IMR-90 (cell line): ENCODE results near the gene SGMS1. TPM values are rescaled to one million over a fixed set of nuclear protein-coding genes. Genes with fewer than 3 reads are reported as not detected.

Source experiments
- ATAC-seq: fragments of 200-7000 bp; cut with Tn5 transposase; 2 replicates; pipeline ENCODE4 v1.9.1; 2020; ENCODE audit warnings: low read depth, mild to moderate bottlenecking, moderate library complexity
- BruUV-seq: library from RNA; stranded (reverse); fragments of 400-500 nt; replicated peaks from 2 replicates; lab custom pipeline; 2021; lab: Mats Ljungman, UMichigan
- CTCF ChIA-PET: fragments of 300-600 bp; formaldehyde crosslinking; extraction: SDS; loops from one replicate; lab custom pipeline; 2021; ENCODE audit warnings: antibody characterized with exemption; lab: Yijun Ruan, JAX
- POLR2A ChIA-PET: fragments of 300-600 bp; sonication (Branson Sonifier 250); formaldehyde crosslinking; loops from one replicate; lab custom pipeline; 2022; ENCODE audit warnings: antibody characterized with exemption; ENCODE audit not compliant: unreplicated experiment; lab: Charles Lee
- DNase-seq: peaks from one replicate; pipeline ENCODE4 v3.0.0; 2013
- H2AFZ ChIP-seq: replicated peaks from 2 replicates; pipeline ENCODE3; 2013; ENCODE audit warnings: low read length, mild to moderate bottlenecking; ENCODE audit not compliant: poor library complexity
- H2AK5ac ChIP-seq: 2 replicates; pipeline ENCODE4 v1.6.1; 2013; ENCODE audit warnings: low read depth, low read length, inconsistent platforms
- H2AK9ac ChIP-seq: replicated peaks from 2 replicates; pipeline ENCODE3; 2013; ENCODE audit warnings: mild to moderate bottlenecking, low read depth, low read length, moderate library complexity; ENCODE audit not compliant: poor library complexity
- H2BK120ac ChIP-seq: 2 replicates; pipeline ENCODE4 v1.6.1; 2013; ENCODE audit warnings: low read depth, low read length, inconsistent platforms
- H2BK15ac ChIP-seq: 3 replicates; pipeline ENCODE4 v1.6.1; 2013; ENCODE audit warnings: low read depth, low read length, inconsistent platforms
- H2BK20ac ChIP-seq: 2 replicates; pipeline ENCODE4 v1.6.1; 2013; ENCODE audit warnings: low read depth, mild to moderate bottlenecking, inconsistent platforms, low read length, moderate library complexity
- H2BK5ac ChIP-seq: 2 replicates; pipeline ENCODE4 v1.6.1; 2013; ENCODE audit warnings: mild to moderate bottlenecking, low read depth, low read length, inconsistent platforms; ENCODE audit not compliant: poor library complexity, severe bottlenecking
- H3K14ac ChIP-seq: replicated peaks from 2 replicates; pipeline ENCODE4 v1.6.1; 2013; ENCODE audit warnings: low read depth, low read length, inconsistent platforms
- H3K18ac ChIP-seq: 2 replicates; pipeline ENCODE4 v1.6.1; 2013; ENCODE audit warnings: low read depth, low read length, control low read depth
- H3K23ac ChIP-seq: 2 replicates; pipeline ENCODE4 v1.6.1; 2013; ENCODE audit warnings: low read depth, low read length, inconsistent platforms
- H3K27ac ChIP-seq: 2 replicates; pipeline ENCODE4 v1.5.1; 2013; ENCODE audit warnings: mild to moderate bottlenecking, control low read depth, low read length; ENCODE audit not compliant: insufficient read depth
- H3K27me3 ChIP-seq: 2 replicates; pipeline ENCODE4 v1.6.1; 2013; ENCODE audit warnings: low read length; ENCODE audit not compliant: control insufficient read depth, insufficient read depth
- H3K36me3 ChIP-seq: 2 replicates; pipeline ENCODE4 v1.6.1; 2013; ENCODE audit warnings: low read length, mixed read lengths; ENCODE audit not compliant: control insufficient read depth, insufficient read depth
- H3K4ac ChIP-seq: 2 replicates; pipeline ENCODE4 v1.6.1; 2013; ENCODE audit warnings: low read depth, low read length, inconsistent platforms
- H3K4me1 ChIP-seq: 2 replicates; pipeline ENCODE4 v1.6.1; 2013; ENCODE audit warnings: low read length, mixed read lengths; ENCODE audit not compliant: control insufficient read depth, insufficient read depth
- H3K4me2 ChIP-seq: 2 replicates; pipeline ENCODE4 v1.6.1; 2013; ENCODE audit warnings: low read depth, mild to moderate bottlenecking, control low read depth, low read length, moderate library complexity
- H3K4me3 ChIP-seq: 2 replicates; pipeline ENCODE4 v1.5.1; 2013; ENCODE audit warnings: low read depth, mild to moderate bottlenecking, control low read depth, low read length, moderate library complexity; ENCODE audit not compliant: insufficient read depth
- H3K56ac ChIP-seq: 2 replicates; pipeline ENCODE4 v1.6.1; 2013; ENCODE audit warnings: low read length, inconsistent platforms; ENCODE audit not compliant: insufficient read depth; ENCODE audit errors: extremely low read depth
- H3K79me1 ChIP-seq, 2 experiments: 2 replicates each; pipeline ENCODE4 v1.6.1; 2013; ENCODE audit warnings: low read length in 2 of 2, inconsistent platforms in 1 of 2, low read depth in 1 of 2
- H3K9ac ChIP-seq: 2 replicates; pipeline ENCODE4 v1.6.1; 2013; ENCODE audit warnings: low read depth, low read length, control low read depth
- H3K9me1 ChIP-seq: 2 replicates; pipeline ENCODE4 v1.6.1; 2013; ENCODE audit warnings: low read length, inconsistent platforms; ENCODE audit not compliant: insufficient read depth
- H3K9me3 ChIP-seq: 2 replicates; pipeline ENCODE4 v1.6.1; 2013; ENCODE audit warnings: low read length; ENCODE audit not compliant: control insufficient read depth, insufficient read depth
- H4K20me1 ChIP-seq: 2 replicates; pipeline ENCODE4 v1.6.1; 2013; ENCODE audit warnings: low read length, inconsistent platforms; ENCODE audit not compliant: insufficient read depth
- H4K5ac ChIP-seq: 2 replicates; pipeline ENCODE4 v1.6.1; 2013; ENCODE audit warnings: mild to moderate bottlenecking, low read depth, low read length, control low read depth
- H4K8ac ChIP-seq, 2 experiments: 2 replicates each; pipeline ENCODE4 v1.6.1; 2013; ENCODE audit warnings: low read depth in 2 of 2, low read length in 2 of 2, control low read depth in 1 of 2, inconsistent platforms in 1 of 2
- H4K91ac ChIP-seq: 2 replicates; pipeline ENCODE4 v1.6.1; 2013; ENCODE audit warnings: low read depth, low read length, inconsistent platforms; ENCODE audit not compliant: insufficient read depth
- CEBPB ChIP-seq: IDR thresholded peaks from 2 replicates; pipeline ENCODE4 v1.6.1; 2012; ENCODE audit warnings: low read depth, low read length, improper control_type of control experiment
- CHD1 ChIP-seq: IDR thresholded peaks from 2 replicates; pipeline ENCODE4 v1.6.1; 2012; ENCODE audit warnings: low read depth, low read length, improper control_type of control experiment
- FOS ChIP-seq: fragments of 150-350 bp; IDR thresholded peaks from 2 replicates; pipeline ENCODE4 v1.6.1; 2016; ENCODE audit warnings: low read depth, low read length
- MAZ ChIP-seq: IDR thresholded peaks from 2 replicates; pipeline ENCODE4 v1.6.1; 2012; ENCODE audit warnings: low read depth, mild to moderate bottlenecking, low read length, improper control_type of control experiment, moderate library complexity, borderline replicate concordance
- MXI1 ChIP-seq: IDR thresholded peaks from 2 replicates; pipeline ENCODE4 v1.6.1; 2012; ENCODE audit warnings: low read depth, mild to moderate bottlenecking, low read length, moderate library complexity, borderline replicate concordance
- NFE2L2 ChIP-seq: fragments of 150-350 bp; IDR thresholded peaks from 2 replicates; pipeline ENCODE4 v1.6.1; 2016; ENCODE audit warnings: low read depth, mild to moderate bottlenecking, low read length
- RCOR1 ChIP-seq: IDR thresholded peaks from 2 replicates; pipeline ENCODE4 v1.6.1; 2012; ENCODE audit warnings: mild to moderate bottlenecking, low read length, improper control_type of control experiment; ENCODE audit not compliant: insufficient replicate concordance
- SMC3 ChIP-seq: fragments of 150-350 bp; IDR thresholded peaks from 2 replicates; pipeline ENCODE4 v1.6.1; 2016; ENCODE audit warnings: low read depth, mild to moderate bottlenecking, antibody characterized with exemption, low read length, moderate library complexity
- WGBS, 2 experiments: methylation state at CpG; one replicate each; pipeline versions ENCODE4 v1.1.5 to v1.1.7; 2013; ENCODE audit warnings: missing lambda C conversion rate in 2 of 2; ENCODE audit not compliant: insufficient read length in 1 of 2; ENCODE audit errors: extremely low coverage in 2 of 2; 5-methylcytosine and 5-hydroxymethylcytosine counted together
- dilution Hi-C: fragments of 300-500 bp; cut with HindIII; formaldehyde crosslinking; loops from one replicate; pipeline ENCODE4 v1.14.3; 2018; ENCODE audit warnings: low sequenced_read_pairs; ENCODE audit not compliant: unreplicated experiment
- in situ Hi-C: fragments of 300-500 bp; cut with MboI; formaldehyde crosslinking; loops from 3 replicates; pipeline ENCODE4 v1.14.3; 2019; ENCODE audit warnings: low sequenced_read_pairs, inconsistent platforms, mixed read lengths
- intact Hi-C: fragments of 100-400 bp; cut with micrococcal nuclease; formaldehyde crosslinking; loops from 2 replicates; pipeline ENCODE4 v1.10.0; 2022
- polyA plus RNA-seq, 3 experiments: library from polyadenylated mRNA; depleted of rRNA; stranded (reverse); fragments of >200 nt; gene quantifications; 2 replicates each; pipeline ENCODE4 v1.2.3, GENCODE V29; 2012; ENCODE audit warnings: low replicate concordance in 1 of 3
- total RNA-seq: library from RNA; depleted of rRNA; stranded (reverse); fragments of >200 nt; gene quantifications from 2 replicates; pipeline ENCODE4 v1.2.3, GENCODE V29; 2012
- TF ChIP-seq, protein P1 (sequence below): fragments of 150-350 bp; IDR thresholded peaks from 2 replicates; pipeline ENCODE4 v1.6.1; 2016; ENCODE audit warnings: low read depth, mild to moderate bottlenecking, low read length, moderate library complexity, borderline replicate concordance
- TF ChIP-seq, protein P2 (sequence below): conservative IDR thresholded peaks from 2 replicates; pipeline ENCODE4 v1.5.1; 2012; ENCODE audit warnings: mild to moderate bottlenecking, low read depth, low read length, improper control_type of control experiment

The SGMS1 gene
- total and polyA plus RNA-seq, 2 of the 4 experiments (the other 2 are of a cell fraction), result 9.8 to 30.8 TPM

DNA sequence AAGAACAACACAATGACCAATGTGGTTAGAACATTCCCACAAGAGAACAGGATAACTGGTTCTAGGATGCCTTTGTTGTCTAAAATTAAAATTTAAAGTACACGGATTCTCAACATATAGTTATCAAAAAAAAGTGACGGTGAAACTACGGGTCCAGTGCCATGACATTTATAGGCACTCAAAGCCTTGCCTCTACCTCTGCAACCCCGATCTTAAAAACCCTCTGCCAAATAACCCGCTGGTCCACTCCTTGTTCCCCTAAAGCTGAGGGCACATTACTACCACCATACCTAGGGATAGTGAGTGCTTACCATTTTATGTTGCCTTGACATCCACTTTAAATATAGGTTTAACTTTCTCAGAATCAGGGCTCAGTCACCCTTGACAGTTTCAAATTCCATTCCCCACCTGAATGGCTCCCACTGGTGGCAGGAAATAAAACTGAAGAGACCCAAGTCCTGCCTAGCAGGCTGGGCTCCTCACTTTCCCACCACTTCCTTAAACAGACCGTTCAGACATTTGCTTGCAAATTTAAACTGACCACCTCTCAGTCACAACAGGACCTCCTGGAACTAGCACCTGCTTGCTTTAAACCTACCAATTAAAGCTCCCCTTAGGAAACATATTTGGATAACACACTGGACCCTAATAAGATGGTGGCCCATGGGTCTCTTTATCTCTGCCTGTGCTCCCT lies 202.6 kb downstream of the SGMS1 start (continued):
- TF ChIP-seq RCOR1, result no peak

DNA sequence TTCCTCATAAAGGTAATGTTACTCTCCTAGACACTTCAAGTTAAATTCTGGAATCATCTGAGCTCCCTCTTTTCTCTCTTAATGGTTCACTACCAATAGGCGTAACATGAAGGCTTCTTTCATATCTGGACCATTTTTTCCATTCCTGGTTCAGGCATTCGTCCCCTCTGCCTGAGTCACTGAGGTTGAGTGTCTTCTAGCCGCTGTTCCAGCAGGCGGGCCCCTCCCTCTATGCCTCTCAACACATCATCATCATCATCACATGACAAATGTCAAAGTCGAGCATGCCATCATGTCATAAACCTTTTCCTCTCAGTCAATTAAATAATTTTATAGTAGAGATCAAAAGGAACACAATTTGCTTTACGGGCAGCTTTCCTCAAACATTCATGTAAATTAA lies 203.6 kb downstream of the SGMS1 start:
- H4K91ac ChIP-seq, result no peak overlapping the region
- no peak overlapping the region for H4K8ac ChIP-seq
- ATAC-seq (no peak), DNase-seq (no peak)
- no peak overlapping the region for H3K4me3 ChIP-seq
- peaks cover 7 to 32% of the 10 kb centered on the region in 2 experiments for H3K79me1 ChIP-seq
- TF ChIP-seq FOS (no peak), SMC3 (no peak), RCOR1 (no peak), CHD1 (no peak), MAZ (no peak), CEBPB (no peak), NFE2L2 (no peak), MXI1 (no peak)
- TF ChIP-seq, protein P1, sequence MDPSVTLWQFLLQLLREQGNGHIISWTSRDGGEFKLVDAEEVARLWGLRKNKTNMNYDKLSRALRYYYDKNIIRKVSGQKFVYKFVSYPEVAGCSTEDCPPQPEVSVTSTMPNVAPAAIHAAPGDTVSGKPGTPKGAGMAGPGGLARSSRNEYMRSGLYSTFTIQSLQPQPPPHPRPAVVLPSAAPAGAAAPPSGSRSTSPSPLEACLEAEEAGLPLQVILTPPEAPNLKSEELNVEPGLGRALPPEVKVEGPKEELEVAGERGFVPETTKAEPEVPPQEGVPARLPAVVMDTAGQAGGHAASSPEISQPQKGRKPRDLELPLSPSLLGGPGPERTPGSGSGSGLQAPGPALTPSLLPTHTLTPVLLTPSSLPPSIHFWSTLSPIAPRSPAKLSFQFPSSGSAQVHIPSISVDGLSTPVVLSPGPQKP, result no peak
- TF ChIP-seq, protein P2, sequence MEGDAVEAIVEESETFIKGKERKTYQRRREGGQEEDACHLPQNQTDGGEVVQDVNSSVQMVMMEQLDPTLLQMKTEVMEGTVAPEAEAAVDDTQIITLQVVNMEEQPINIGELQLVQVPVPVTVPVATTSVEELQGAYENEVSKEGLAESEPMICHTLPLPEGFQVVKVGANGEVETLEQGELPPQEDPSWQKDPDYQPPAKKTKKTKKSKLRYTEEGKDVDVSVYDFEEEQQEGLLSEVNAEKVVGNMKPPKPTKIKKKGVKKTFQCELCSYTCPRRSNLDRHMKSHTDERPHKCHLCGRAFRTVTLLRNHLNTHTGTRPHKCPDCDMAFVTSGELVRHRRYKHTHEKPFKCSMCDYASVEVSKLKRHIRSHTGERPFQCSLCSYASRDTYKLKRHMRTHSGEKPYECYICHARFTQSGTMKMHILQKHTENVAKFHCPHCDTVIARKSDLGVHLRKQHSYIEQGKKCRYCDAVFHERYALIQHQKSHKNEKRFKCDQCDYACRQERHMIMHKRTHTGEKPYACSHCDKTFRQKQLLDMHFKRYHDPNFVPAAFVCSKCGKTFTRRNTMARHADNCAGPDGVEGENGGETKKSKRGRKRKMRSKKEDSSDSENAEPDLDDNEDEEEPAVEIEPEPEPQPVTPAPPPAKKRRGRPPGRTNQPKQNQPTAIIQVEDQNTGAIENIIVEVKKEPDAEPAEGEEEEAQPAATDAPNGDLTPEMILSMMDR, result no peak
- H3K27ac ChIP-seq, result no peak overlapping the region
- no peak overlapping the region for H3K18ac ChIP-seq
- no peak overlapping the region for H3K23ac ChIP-seq
- H3K9ac ChIP-seq, result no peak overlapping the region
- WGBS, 2 experiments, result 75% methylated on average over 1 of the region's 6 CpGs; no CpG with 5 or more reads in 1 of the 2 experiments
- H3K9me3 ChIP-seq, result no peaks in the 10 kb centered on the region
- no peaks in the 10 kb centered on the region for H3K36me3 ChIP-seq
- H3K56ac ChIP-seq, result no peak overlapping the region
- ChIA-PET POLR2A (no interaction called here), CTCF (interaction anchor here (0.7 kb wide), 1 partner anchor 204 kb away, joined by 3 read pairs; no protein-coding TSS in a partner anchor)
- no peak overlapping the region for H3K4ac ChIP-seq
- no peak overlapping the region for H3K14ac ChIP-seq
- H2BK120ac ChIP-seq, result no peak overlapping the region
- no peak overlapping the region for H2BK5ac ChIP-seq
- BruUV-seq, result no TSS peak
- intact Hi-C loops (no loop called here), dilution Hi-C loops (no loop called here), in situ Hi-C loops (no loop called here)
- H2BK20ac ChIP-seq, result no peak overlapping the region
- H4K5ac ChIP-seq, result no peak overlapping the region
- H2BK15ac ChIP-seq, result no peak overlapping the region
- no peak overlapping the region for H2AK9ac ChIP-seq
- no peak overlapping the region for H2AFZ ChIP-seq
- H3K4me1 ChIP-seq, result peaks cover 8% of the 10 kb centered on the region; the same call in 1 of the 2 replicates
- no peaks in the 10 kb centered on the region for H3K27me3 ChIP-seq
- H2AK5ac ChIP-seq, result no peak overlapping the region
- H4K20me1 ChIP-seq, result peaks cover 5% of the 10 kb centered on the region; the same call in 1 of the 2 replicates
- H3K4me2 ChIP-seq, result no peak overlapping the region
- peaks cover 10% of the 10 kb centered on the region for H3K9me1 ChIP-seq
